CD4-positive, alpha-beta T cell treated with Interleukin-15 for 4 hours (primary cell): ENCODE data around the gene RASAL2.
"Not testable (repeated sequence)": the region's sequence is repeated elsewhere in the genome, so short reads cannot be mapped to it uniquely, and the experiment has no call there.

Experiments used
- DNase-seq: peaks from one replicate; pipeline ENCODE4 v3.0.0-alpha.2; 2020; ENCODE audit warnings: low spot score

RASAL2 gene

GRCh38 chr1:178237121-178237520 is 143.2 kb downstream of the RASAL2 start:
- DNase-seq: no peak

GRCh38 chr1:178238722-178239510 is 145.0 kb downstream of the RASAL2 start:
- no peak for DNase-seq

- no peak for DNase-seq
Measured at GRCh38 chr1:178241057-178241456, 147.2 kb downstream of the RASAL2 start.

- DNase-seq: no peak
Measured at GRCh38 chr1:178241837-178242236, 147.9 kb downstream of the RASAL2 start.

- no peak for DNase-seq
Measured at GRCh38 chr1:178243119-178243518, 149.2 kb downstream of the RASAL2 start.

GRCh38 chr1:178243890-178244289 is 150.0 kb downstream of the RASAL2 start:
- no peak for DNase-seq

GRCh38 chr1:178248284-178248683 is 154.4 kb downstream of the RASAL2 start:
- not testable (repeated sequence) for DNase-seq

GRCh38 chr1:178253581-178253980 is 159.7 kb downstream of the RASAL2 start:
- not testable (repeated sequence) for DNase-seq

GRCh38 chr1:178254433-178254832 is 160.5 kb downstream of the RASAL2 start:
- no peak for DNase-seq

GRCh38 chr1:178258536-178258935 is 164.6 kb downstream of the RASAL2 start:
- no peak for DNase-seq

- no peak for DNase-seq
Measured at GRCh38 chr1:178262120-178262500, 168.2 kb downstream of the RASAL2 start.

GRCh38 chr1:178263341-178263740 is 169.4 kb downstream of the RASAL2 start:
- DNase-seq: no peak

- no peak for DNase-seq
Measured at GRCh38 chr1:178266113-178266512, 172.2 kb downstream of the RASAL2 start.

GRCh38 chr1:178266619-178267066 is 172.7 kb downstream of the RASAL2 start:
- no peak for DNase-seq

- no peak for DNase-seq
Measured at GRCh38 chr1:178267646-178268094, 173.8 kb downstream of the RASAL2 start.

- DNase-seq: no peak
Measured at GRCh38 chr1:178271471-178271870, 177.6 kb downstream of the RASAL2 start.

GRCh38 chr1:178273707-178274410 is 180.0 kb downstream of the RASAL2 start:
- no peak for DNase-seq

GRCh38 chr1:178275049-178275448 is 181.1 kb downstream of the RASAL2 start:
- DNase-seq: no peak

- no peak for DNase-seq
Measured at GRCh38 chr1:178275553-178275952, 181.6 kb downstream of the RASAL2 start.

- DNase-seq: no peak
Measured at GRCh38 chr1:178277793-178278530, 184.1 kb downstream of the RASAL2 start.

- no peak for DNase-seq
Measured at GRCh38 chr1:178278916-178279686, 185.2 kb downstream of the RASAL2 start.

GRCh38 chr1:178282949-178283367 is 189.1 kb downstream of the RASAL2 start:
- DNase-seq: no peak
